PC-9 (cell line): ENCODE results near the gene PRICKLE4. TPM values are rescaled to one million over a fixed set of nuclear protein-coding genes. Genes with fewer than 3 reads are reported as not detected.
"Not testable (repeated sequence)": the region's sequence is repeated elsewhere in the genome, so short reads cannot be mapped to it uniquely, and the experiment has no call there.

ENCODE experiments used
- BruUV-seq: library from RNA; stranded (reverse); fragments of 400-500 nt; replicated peaks from 2 replicates; lab custom pipeline; 2021; lab: Mats Ljungman, UMichigan
- CTCF ChIA-PET: fragments of 300-600 bp; sonication (Branson Sonifier 250); formaldehyde crosslinking; loops from one replicate; lab custom pipeline; 2022; ENCODE audit warnings: antibody characterized with exemption; lab: Charles Lee
- POLR2A ChIA-PET: fragments of 300-600 bp; sonication (Branson Sonifier 250); formaldehyde crosslinking; loops from one replicate; lab custom pipeline; 2022; ENCODE audit warnings: antibody characterized with exemption; ENCODE audit not compliant: unreplicated experiment; lab: Charles Lee
- DNase-seq, 2 experiments: peaks; one replicate each; pipeline versions ENCODE4 v3.0.0 to v3.0.0-alpha.2; 2015 to 2022; ENCODE audit warnings: mixed read lengths in 1 of 2
- H2AFZ ChIP-seq: fragments of 200-600 bp; sonication (generic); 2 replicates; pipeline ENCODE4 v1.8.1; 2017; ENCODE audit warnings: antibody characterized with exemption
- H3F3A ChIP-seq: fragments of 200-600 bp; sonication (generic); 2 replicates; pipeline ENCODE4 v1.8.1; 2017; ENCODE audit warnings: antibody characterized with exemption, mild to moderate bottlenecking, low read depth; ENCODE audit not compliant: insufficient read depth
- H3K27ac ChIP-seq: fragments of 200-600 bp; sonication (generic); 2 replicates; pipeline ENCODE4 v1.6.1; 2016; ENCODE audit warnings: mixed run types
- H3K27me3 ChIP-seq: fragments of 200-600 bp; sonication (generic); 2 replicates; pipeline ENCODE4 v1.6.1; 2016; ENCODE audit warnings: low read depth, mixed run types; ENCODE audit not compliant: insufficient read depth
- H3K36me3 ChIP-seq: fragments of 200-600 bp; sonication (generic); 2 replicates; pipeline ENCODE4 v1.6.1; 2016; ENCODE audit warnings: low read depth, mixed run types
- H3K4me1 ChIP-seq: fragments of 200-600 bp; sonication (generic); replicated peaks from 2 replicates; pipeline ENCODE4 v1.6.1; 2016; ENCODE audit warnings: mixed run types; ENCODE audit not compliant: insufficient read depth
- H3K4me2 ChIP-seq: fragments of 200-600 bp; sonication (generic); 2 replicates; pipeline ENCODE4 v1.6.1; 2017; ENCODE audit warnings: mixed run types
- H3K4me3 ChIP-seq: fragments of 200-600 bp; sonication (generic); 2 replicates; pipeline ENCODE4 v1.6.1; 2016; ENCODE audit warnings: mixed run types
- H3K79me2 ChIP-seq: fragments of 200-600 bp; sonication (generic); 2 replicates; pipeline ENCODE4 v1.6.1; 2017; ENCODE audit warnings: low read depth, mixed run types
- H3K9me2 ChIP-seq: fragments of 200-600 bp; sonication (generic); 2 replicates; pipeline ENCODE4 v1.8.1; 2017; ENCODE audit warnings: mild to moderate bottlenecking; ENCODE audit not compliant: insufficient read depth
- H3K9me3 ChIP-seq: fragments of 200-600 bp; sonication (generic); 2 replicates; pipeline ENCODE4 v1.8.1; 2016; ENCODE audit warnings: low read depth; ENCODE audit not compliant: insufficient read depth
- H4K20me1 ChIP-seq: fragments of 200-600 bp; sonication (generic); 2 replicates; pipeline ENCODE4 v1.8.1; 2017; ENCODE audit not compliant: insufficient read depth
- EZH2 ChIP-seq: fragments of 200-600 bp; sonication (generic); IDR thresholded peaks from 2 replicates; pipeline ENCODE4 v1.8.0; 2017; ENCODE audit warnings: antibody characterized with exemption, low read depth
- intact Hi-C: fragments of 100-400 bp; cut with micrococcal nuclease; formaldehyde crosslinking; loops from one replicate; pipeline ENCODE4 v1.10.0; 2022; ENCODE audit not compliant: unreplicated experiment
- total RNA-seq: library from RNA; stranded (reverse); gene quantifications from 2 replicates; pipeline ENCODE4 v1.2.3, GENCODE V29; 2021
- TF ChIP-seq, protein P1 (sequence below): fragments of 200-600 bp; sonication (generic); conservative IDR thresholded peaks from 2 replicates; pipeline ENCODE4 v1.6.1; 2017; ENCODE audit warnings: mixed run types, antibody characterized with exemption, mild to moderate bottlenecking, moderate library complexity

The PRICKLE4 gene
- total RNA-seq, 1 experiment from 2014 or later, result 9.2 TPM

DNA sequence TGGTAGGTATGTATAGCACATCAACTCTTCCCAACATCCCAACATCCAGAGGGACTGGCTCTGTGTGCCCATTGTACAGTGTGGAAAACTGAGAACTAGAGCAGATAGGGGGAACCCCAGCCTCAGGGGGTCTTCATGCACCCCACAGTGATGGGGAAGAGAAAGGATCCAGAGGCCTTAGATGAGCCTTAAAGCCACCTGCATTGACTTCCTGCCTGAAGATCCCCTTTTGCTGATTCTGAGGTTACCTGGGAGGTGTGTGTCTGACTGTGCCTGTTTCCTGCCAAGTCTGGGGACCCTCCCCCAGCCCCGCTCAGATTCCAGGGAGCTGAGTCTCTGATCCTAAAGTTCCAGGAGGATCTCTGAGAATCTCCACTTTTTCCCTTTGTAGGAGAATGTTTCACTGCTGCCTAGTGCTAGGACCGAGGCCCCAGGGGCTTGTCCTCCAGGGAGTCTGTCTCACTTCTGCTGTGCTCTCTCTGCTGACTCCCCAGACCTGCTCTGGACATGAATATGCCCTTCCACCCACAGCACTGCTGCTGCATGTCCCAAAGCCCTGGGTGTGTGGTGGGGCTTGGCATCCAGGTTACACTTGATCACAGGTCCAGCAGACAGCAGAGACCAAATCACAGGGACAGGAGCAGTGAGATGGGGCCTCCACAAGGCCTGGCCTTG lies 20.5 kb upstream of the PRICKLE4 start:
- TF ChIP-seq, protein P1, sequence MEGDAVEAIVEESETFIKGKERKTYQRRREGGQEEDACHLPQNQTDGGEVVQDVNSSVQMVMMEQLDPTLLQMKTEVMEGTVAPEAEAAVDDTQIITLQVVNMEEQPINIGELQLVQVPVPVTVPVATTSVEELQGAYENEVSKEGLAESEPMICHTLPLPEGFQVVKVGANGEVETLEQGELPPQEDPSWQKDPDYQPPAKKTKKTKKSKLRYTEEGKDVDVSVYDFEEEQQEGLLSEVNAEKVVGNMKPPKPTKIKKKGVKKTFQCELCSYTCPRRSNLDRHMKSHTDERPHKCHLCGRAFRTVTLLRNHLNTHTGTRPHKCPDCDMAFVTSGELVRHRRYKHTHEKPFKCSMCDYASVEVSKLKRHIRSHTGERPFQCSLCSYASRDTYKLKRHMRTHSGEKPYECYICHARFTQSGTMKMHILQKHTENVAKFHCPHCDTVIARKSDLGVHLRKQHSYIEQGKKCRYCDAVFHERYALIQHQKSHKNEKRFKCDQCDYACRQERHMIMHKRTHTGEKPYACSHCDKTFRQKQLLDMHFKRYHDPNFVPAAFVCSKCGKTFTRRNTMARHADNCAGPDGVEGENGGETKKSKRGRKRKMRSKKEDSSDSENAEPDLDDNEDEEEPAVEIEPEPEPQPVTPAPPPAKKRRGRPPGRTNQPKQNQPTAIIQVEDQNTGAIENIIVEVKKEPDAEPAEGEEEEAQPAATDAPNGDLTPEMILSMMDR, result no peak
- TF ChIP-seq EZH2, result no peak
- Histone ChIP-seq H3K4me3 (no peak overlapping the region), H3K4me2 (no peak overlapping the region), H3K36me3 (no peaks in the 10 kb centered on the region), H3K4me1 (peaks cover 14% of the 10 kb centered on the region; the same call in 1 of the 2 replicates), H3K9me3 (no peaks in the 10 kb centered on the region), H3K9me2 (no peaks in the 10 kb centered on the region), H3K27me3 (no peaks in the 10 kb centered on the region), H4K20me1 (no peaks in the 10 kb centered on the region), H3K27ac (no peak overlapping the region), H2AFZ (no peak overlapping the region), H3F3A (0 out of 2 replicates have a peak, but pooled peaks cover 4% of the 10 kb centered on the region), H3K79me2 (no peaks in the 10 kb centered on the region)
- CTCF ChIA-PET, result no interaction called here
- intact Hi-C loops, result no loop called here
- POLR2A ChIA-PET, result no interaction called here
- no peak for DNase-seq
- no TSS peak for BruUV-seq

DNA sequence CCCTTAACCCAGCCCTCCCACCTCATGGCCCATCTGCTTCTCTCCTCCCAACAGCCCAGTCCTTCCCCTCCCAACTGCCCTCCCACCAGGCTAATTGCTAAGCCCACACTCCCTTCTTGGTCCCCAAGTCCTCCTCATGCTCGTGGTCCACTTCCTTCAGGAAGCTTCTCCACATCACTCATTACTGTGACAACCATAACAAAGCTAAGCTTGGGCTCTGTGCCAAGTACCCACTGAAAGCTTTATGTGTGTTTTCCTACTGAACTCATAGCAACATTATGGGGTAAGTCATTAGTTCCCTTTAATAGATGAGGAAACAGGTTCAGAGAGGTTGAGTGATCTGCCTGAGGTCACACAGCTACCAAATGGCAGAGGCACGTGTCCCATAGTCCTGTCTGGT lies 17.1 kb upstream of the PRICKLE4 start:
- Histone ChIP-seq H3K4me2 (no peak overlapping the region), H2AFZ (no peak overlapping the region), H3K36me3 (no peaks in the 10 kb centered on the region), H3K4me3 (no peak overlapping the region), H3K27ac (no peak overlapping the region), H3K27me3 (no peaks in the 10 kb centered on the region), H3K79me2 (no peaks in the 10 kb centered on the region), H4K20me1 (no peaks in the 10 kb centered on the region), H3K9me2 (no peaks in the 10 kb centered on the region), H3K4me1 (peaks cover 24% of the 10 kb centered on the region), H3F3A (peaks cover 16% of the 10 kb centered on the region; the same call in 1 of the 2 replicates), H3K9me3 (no peaks in the 10 kb centered on the region)
- TF ChIP-seq, protein P1, result no peak
- no peak for TF ChIP-seq EZH2
- ChIA-PET POLR2A (interaction anchor here (0.6 kb wide), 1 partner anchor 16 kb away, joined by 3 read pairs; the partner anchor contains the start of gene FRS3), CTCF (no interaction called here)
- intact Hi-C loops, result no loop called here
- BruUV-seq, result no TSS peak
- DNase-seq, result no peak

DNA sequence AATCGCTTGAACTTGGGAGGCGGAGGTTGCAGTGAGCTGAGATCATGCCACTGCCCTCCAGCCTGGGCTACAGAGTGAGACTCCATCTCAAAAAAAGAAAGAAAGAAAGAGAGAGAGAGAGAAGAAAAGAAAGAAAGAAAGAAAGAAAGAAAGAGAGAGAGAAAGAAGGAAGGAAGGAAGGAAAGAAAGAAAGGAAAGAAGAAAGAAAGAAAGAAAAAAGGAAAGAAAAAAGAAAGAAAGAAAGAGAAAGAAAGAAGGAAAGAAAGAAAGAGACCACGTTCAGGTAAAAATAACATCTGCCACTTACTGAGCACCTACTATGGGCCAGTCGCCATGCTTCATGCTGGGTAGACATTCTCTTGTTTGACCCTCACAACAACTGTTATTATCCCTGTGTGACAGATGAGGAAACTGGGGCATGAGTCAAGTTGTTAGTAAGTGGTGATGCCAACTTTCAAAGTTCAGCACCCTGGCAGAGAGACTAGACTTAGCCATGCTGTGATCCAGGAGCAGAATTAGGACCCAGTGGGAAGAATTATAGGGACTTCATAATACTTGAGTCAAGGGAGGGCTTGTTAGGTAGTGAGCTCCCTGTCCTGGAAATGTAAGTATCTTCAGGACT lies 14.4 kb upstream of the PRICKLE4 start:
- H3K79me2 ChIP-seq, H2AFZ ChIP-seq, H3K4me3 ChIP-seq, CTCF ChIA-PET, H3K27ac ChIP-seq, intact Hi-C loops, H4K20me1 ChIP-seq, H3K9me2 ChIP-seq, H3K9me3 ChIP-seq, POLR2A ChIA-PET, H3K36me3 ChIP-seq, BruUV-seq, H3K27me3 ChIP-seq: not testable (repeated sequence)
- Histone ChIP-seq H3K4me2 (peak overlapping the region; percentile 40; the same call in 1 of the 2 replicates), H3F3A (peaks cover 14% of the 10 kb centered on the region; the same call in 1 of the 2 replicates), H3K4me1 (peaks cover 27% of the 10 kb centered on the region)
- peak in 1 of 2 experiments; percentile 50 for DNase-seq
